Fibroblast of villous mesenchyme (primary cell): ENCODE measurements around the gene TMPRSS5. TPM values are rescaled to one million over a fixed set of nuclear protein-coding genes. Genes with fewer than 3 reads are reported as not detected.

ENCODE experiments used
- DNase-seq: peaks from one replicate; pipeline ENCODE4 v3.0.0-alpha.2; 2010; ENCODE audit warnings: low read depth
- H3K4me3 ChIP-seq: 2 replicates; pipeline ENCODE4 v1.5.1; 2011; ENCODE audit warnings: low read depth, mild to moderate bottlenecking, low read length
- total RNA-seq: library from RNA; depleted of rRNA; stranded (reverse); fragments of >200 nt; gene quantifications from 2 replicates; pipeline ENCODE4 v1.2.3, GENCODE V29; 2012
- TF ChIP-seq, protein P1 (sequence below): IDR thresholded peaks from 2 replicates; pipeline ENCODE4 v1.5.1; 2012; ENCODE audit warnings: low read depth, mild to moderate bottlenecking, low read length; ENCODE audit not compliant: insufficient read depth

The TMPRSS5 gene
- total RNA-seq, 1 donor = 0.43 TPM

DNA sequence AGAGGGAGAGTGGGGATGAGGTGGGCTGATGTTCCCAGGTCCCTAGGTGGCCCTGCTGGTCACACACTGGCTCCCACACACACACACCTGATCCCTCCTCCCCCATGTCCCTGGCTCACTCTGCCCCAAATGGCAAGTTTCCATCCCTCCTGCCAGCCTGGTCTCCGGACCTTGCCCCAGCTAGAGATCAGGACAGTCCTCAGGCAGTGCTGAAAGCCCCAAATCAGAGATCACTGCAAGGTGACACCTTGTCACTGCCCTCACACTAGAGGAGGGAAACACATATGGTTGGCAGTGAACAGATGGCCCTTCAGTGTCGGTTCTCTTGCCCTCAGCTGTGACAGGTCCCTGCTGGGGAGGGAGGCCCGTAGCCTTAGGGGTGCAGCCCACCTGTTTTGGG is 7.6 kb downstream of the TMPRSS5 start:
- H3K4me3 ChIP-seq = no peak overlapping the region
- TF ChIP-seq, protein P1, sequence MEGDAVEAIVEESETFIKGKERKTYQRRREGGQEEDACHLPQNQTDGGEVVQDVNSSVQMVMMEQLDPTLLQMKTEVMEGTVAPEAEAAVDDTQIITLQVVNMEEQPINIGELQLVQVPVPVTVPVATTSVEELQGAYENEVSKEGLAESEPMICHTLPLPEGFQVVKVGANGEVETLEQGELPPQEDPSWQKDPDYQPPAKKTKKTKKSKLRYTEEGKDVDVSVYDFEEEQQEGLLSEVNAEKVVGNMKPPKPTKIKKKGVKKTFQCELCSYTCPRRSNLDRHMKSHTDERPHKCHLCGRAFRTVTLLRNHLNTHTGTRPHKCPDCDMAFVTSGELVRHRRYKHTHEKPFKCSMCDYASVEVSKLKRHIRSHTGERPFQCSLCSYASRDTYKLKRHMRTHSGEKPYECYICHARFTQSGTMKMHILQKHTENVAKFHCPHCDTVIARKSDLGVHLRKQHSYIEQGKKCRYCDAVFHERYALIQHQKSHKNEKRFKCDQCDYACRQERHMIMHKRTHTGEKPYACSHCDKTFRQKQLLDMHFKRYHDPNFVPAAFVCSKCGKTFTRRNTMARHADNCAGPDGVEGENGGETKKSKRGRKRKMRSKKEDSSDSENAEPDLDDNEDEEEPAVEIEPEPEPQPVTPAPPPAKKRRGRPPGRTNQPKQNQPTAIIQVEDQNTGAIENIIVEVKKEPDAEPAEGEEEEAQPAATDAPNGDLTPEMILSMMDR = no peak
- DNase-seq = no peak

DNA sequence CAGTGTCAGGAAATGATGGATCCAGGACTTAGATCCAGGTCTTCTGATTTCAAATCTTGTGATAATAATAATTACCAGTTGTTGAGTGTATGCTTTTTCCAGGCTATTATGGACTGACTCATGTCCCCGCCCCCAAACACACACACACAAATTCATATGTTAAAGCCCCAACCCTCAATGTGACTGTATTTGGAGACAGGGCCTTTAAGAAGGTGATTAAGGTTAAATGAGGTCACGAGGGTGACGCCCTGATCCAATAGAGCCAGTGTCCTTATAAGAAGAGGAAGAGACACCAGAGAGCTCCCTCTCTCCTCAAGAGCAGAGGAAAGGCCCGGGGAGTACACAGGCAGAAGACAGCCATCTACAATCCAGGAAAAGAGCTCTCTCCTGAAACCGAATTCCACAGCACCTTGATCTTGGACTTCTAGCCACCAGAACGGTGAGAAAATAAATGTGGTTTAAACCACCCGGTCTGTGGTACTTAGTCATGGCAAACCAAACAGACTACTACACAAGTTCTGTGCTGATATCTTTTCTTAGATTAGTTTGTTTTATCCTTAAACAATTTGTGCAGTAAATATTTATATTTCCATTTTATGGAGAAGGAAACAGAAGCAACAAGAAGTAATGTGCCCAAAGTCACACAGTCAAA is 8.2 kb downstream of the TMPRSS5 start:
- H3K4me3 ChIP-seq = no peak overlapping the region
- TF ChIP-seq, protein P1 = no peak
- DNase-seq = no peak

- no peak overlapping the region for H3K4me3 ChIP-seq
- no peak for DNase-seq
- TF ChIP-seq, protein P1 = no peak
These were observed 9.0 kb downstream of the TMPRSS5 start for GRCh38 chr11:113697111-113697510.

DNA sequence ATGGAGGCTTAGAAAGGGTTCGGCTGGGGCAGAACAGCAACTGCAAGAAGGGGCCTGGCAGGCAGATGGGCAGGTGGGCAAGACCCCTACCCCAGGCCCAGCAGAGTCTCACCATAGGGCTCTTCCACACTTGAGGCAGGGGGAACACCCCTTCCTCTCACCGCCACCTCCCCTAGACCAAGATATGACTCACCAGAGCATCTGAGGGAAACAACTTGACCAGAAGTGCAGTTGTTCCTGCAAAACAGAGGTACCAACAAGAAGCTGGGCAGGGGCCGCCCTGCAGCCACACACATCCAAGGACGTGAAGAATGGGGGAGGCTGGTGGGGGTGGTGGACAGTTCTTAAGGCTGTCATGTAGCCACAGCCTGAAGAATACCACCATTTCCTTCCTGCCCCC is 10.9 kb downstream of the TMPRSS5 start:
- DNase-seq = no peak

GRCh38 chr11:113694390-113694789 is 11.7 kb downstream of the TMPRSS5 start:
- no peak for DNase-seq
- TF ChIP-seq, protein P1 = no peak

More for the DNA sequence above, 10.9 kb downstream of the TMPRSS5 start:
- TF ChIP-seq, protein P1 = no peak
- H3K4me3 ChIP-seq = no peak overlapping the region

GRCh38 chr11:113693030-113693429 is 13.1 kb downstream of the TMPRSS5 start:
- H3K4me3 ChIP-seq = no peak overlapping the region
- TF ChIP-seq, protein P1 = no peak
- no peak for DNase-seq

More at GRCh38 chr11:113694390-113694789, 11.7 kb downstream of the TMPRSS5 start:
- H3K4me3 ChIP-seq = no peak overlapping the region
